Thoracic aorta (tissue), 2 donors: Measurements from ENCODE around the gene EEFSEC. TPM values are rescaled to one million over a fixed set of nuclear protein-coding genes. Genes with fewer than 3 reads are reported as not detected.

Experiments used
- ATAC-seq: fragments of 150-250 bp; one replicate; pipeline ENCODE4 v1.8.0; 2017; ENCODE audit warnings: low read depth; ENCODE audit not compliant: insufficient number of reproducible peaks, low FRiP score
- DNase-seq: peaks from one replicate; pipeline ENCODE4 v3.0.0-alpha.2; 2020; ENCODE audit warnings: low spot score
- H3K27ac ChIP-seq, 2 donors: fragments of 200-600 bp; sonication (generic); 1 replicate in 1 of 2; 2 replicates in 1 of 2; pipeline ENCODE4 v1.5.1; 2016; ENCODE audit warnings: mild to moderate bottlenecking in 2 of 2, moderate library complexity in 2 of 2
- H3K27me3 ChIP-seq: fragments of 200-600 bp; sonication (generic); replicated peaks from 2 replicates; pipeline ENCODE4 v1.6.0; 2016; ENCODE audit warnings: mild to moderate bottlenecking; ENCODE audit not compliant: insufficient read depth
- H3K36me3 ChIP-seq: fragments of 200-600 bp; sonication (generic); one replicate; pipeline ENCODE4 v1.5.1; 2016
- H3K4me1 ChIP-seq, 2 donors: fragments of 200-600 bp; sonication (generic); 1 replicate in 1 of 2; 2 replicates in 1 of 2; pipeline versions ENCODE4 v1.5.1 to v1.6.0; 2016; ENCODE audit warnings: low read depth in 2 of 2, mild to moderate bottlenecking in 1 of 2; ENCODE audit not compliant: control insufficient read depth in 1 of 2
- H3K4me3 ChIP-seq: fragments of 200-600 bp; sonication (generic); 2 replicates; pipeline ENCODE4 v1.5.1; 2016; ENCODE audit warnings: mild to moderate bottlenecking
- H3K9me3 ChIP-seq: fragments of 200-600 bp; sonication (generic); 2 replicates; pipeline ENCODE4 v1.5.1; 2016
- CTCF ChIP-seq: fragments of 200-600 bp; sonication (generic); IDR thresholded peaks from one replicate; pipeline ENCODE4 v1.5.1; 2019; ENCODE audit warnings: antibody characterized with exemption
- total RNA-seq, 2 donors: library from RNA; depleted of rRNA; stranded (reverse); fragments of >200 nt; gene quantifications; one replicate each; pipeline versions ENCODE4 v1.1.0 to v1.2.3, GENCODE V29; 2016

Gene EEFSEC
- total RNA-seq, 2 donors from 2014 or later = 16.1 to 17.5 TPM

- H3K9me3 ChIP-seq = no peaks in the 10 kb centered on the region
- no peaks in the 10 kb centered on the region for H3K27me3 ChIP-seq
- no peak overlapping the region for H3K4me3 ChIP-seq
- ATAC-seq (no peak), DNase-seq (no peak)
- H3K4me1 ChIP-seq = peaks cover 0 to 18% of the 10 kb centered on the region in 2 donors
- no peaks in the 10 kb centered on the region for H3K36me3 ChIP-seq
- no peak for TF ChIP-seq CTCF
- H3K27ac ChIP-seq = no peak overlapping the region
Measured at GRCh38 chr3:128205558-128206145, 52.4 kb downstream of the EEFSEC start.

DNA sequence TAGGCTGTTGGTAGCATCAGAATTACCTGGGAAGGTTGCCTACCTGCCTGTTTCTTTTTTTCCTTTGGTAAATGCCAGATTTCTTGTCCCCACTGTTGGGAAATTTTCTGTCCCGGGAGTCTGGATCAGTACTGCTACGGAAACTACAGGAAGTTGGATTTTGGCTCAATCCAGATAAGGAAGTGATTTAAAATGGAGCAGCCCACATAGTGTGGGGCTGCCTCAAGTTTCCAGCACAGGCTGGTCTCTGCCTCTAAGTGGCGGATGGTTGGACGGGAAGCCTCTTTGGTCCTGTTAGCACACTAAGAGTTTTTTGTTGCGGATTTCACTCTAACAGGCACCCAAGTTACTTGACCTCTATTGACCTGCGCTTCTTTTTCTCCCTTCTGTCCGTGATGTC, 54.7 kb downstream of the EEFSEC start:
- H3K9me3 ChIP-seq = no peaks in the 10 kb centered on the region
- no peaks in the 10 kb centered on the region for H3K27me3 ChIP-seq
- ATAC-seq (no peak), DNase-seq (no peak)
- no peak for TF ChIP-seq CTCF
- no peak overlapping the region for H3K27ac ChIP-seq
- peaks cover 0 to 24% of the 10 kb centered on the region in 2 donors for H3K4me1 ChIP-seq
- no peaks in the 10 kb centered on the region for H3K36me3 ChIP-seq
- H3K4me3 ChIP-seq = no peak overlapping the region

DNA sequence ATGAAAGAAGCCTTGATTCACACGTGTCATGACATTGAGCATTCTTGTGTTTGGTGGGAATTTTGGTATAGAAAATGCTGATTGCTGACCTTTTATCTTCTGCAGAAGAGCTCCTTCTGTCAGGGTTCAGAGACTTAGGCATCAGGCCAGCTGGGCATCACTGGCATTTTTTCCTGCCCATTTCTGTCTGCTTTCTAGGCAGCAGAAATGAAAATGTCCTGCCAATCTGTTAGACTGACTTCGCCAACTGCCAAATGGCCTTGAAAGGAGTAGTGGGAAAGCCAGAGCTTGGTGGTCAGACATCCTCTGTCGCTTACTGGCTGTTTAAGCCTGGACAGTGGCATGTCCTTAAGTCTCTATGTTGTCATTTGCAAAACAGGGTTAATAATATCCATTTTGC, 57.4 kb downstream of the EEFSEC start:
- Histone ChIP-seq H3K4me1 (peaks cover 0 to 24% of the 10 kb centered on the region in 2 donors), H3K9me3 (no peaks in the 10 kb centered on the region), H3K27ac (no peak overlapping the region), H3K27me3 (no peaks in the 10 kb centered on the region), H3K4me3 (no peak overlapping the region), H3K36me3 (no peaks in the 10 kb centered on the region)
- ATAC-seq (no peak), DNase-seq (no peak)
- no peak for TF ChIP-seq CTCF

GRCh38 chr3:128214056-128214455, 60.8 kb downstream of the EEFSEC start:
- DNase-seq (no peak), ATAC-seq (no peak)
- no peak overlapping the region for H3K4me3 ChIP-seq
- no peak for TF ChIP-seq CTCF
- no peak overlapping the region for H3K27ac ChIP-seq
- peaks cover 0 to 12% of the 10 kb centered on the region in 2 donors for H3K4me1 ChIP-seq
- no peaks in the 10 kb centered on the region for H3K9me3 ChIP-seq
- H3K36me3 ChIP-seq = no peaks in the 10 kb centered on the region
- no peaks in the 10 kb centered on the region for H3K27me3 ChIP-seq

GRCh38 chr3:128215290-128215689, 62.0 kb downstream of the EEFSEC start:
- Histone ChIP-seq H3K4me1 (peaks cover 0 to 10% of the 10 kb centered on the region in 2 donors), H3K36me3 (no peaks in the 10 kb centered on the region), H3K9me3 (no peaks in the 10 kb centered on the region), H3K27ac (no peak overlapping the region), H3K27me3 (no peaks in the 10 kb centered on the region), H3K4me3 (no peak overlapping the region)
- DNase-seq = no peak
- no peak for TF ChIP-seq CTCF
- no peak for ATAC-seq
